ENCODE data around the gene ABCC2.
A peak's percentile ranks its signal among the peaks of the same experiment; 100 is the strongest.
"Not testable (repeated sequence)": the region's sequence is repeated elsewhere in the genome, so short reads cannot be mapped to it uniquely, and the experiment has no call there.

ABCC2 gene

DNA sequence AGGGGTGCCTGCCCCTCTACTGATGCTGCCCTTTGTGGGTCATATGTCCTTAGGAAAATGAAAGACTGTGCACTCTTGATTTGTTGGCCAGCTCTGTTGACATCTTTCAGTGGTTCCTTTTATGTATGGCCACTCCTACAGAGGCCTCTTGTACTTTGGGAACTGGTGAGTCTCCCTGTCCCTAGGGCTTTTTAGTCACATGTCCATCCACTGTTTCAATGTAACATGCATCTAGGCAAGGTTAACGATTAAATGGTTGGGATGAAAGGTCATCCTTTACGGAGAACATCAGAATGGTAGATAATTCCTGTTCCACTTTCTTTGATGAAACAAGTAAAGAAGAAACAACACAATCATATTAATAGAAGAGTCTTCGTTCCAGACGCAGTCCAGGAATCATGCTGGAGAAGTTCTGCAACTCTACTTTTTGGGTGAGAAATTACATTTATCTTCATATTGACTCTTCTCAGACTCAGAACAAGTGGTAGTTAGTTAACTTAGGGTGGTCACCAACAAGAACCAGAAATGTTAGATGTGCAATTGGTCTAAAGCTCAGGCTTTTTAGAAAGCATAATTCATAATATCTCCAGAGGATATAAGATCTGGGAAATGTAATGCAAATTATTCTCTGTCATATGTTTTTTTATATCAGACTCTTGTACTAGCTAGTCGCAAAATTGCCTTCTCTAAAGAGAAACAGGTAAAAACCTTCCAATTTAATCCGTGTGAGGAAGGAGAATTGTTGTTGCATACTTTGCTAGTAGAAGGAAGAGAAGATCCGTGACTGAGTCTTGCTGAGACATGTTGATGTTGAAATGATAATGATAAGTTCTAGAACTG lies at the start of gene ABCC2:
Gene ABCC2 (plus strand): TSS at position 194 of the 840 bp plus-strand sequence. CDS start 205 bp downstream, at position 399.
- no peaks in the 10 kb centered on the region for H3K9me3 ChIP-seq (ENCODE audit: control insufficient read depth in 1 of 2, low read length in 2 of 2)
- H3K4me1 ChIP-seq (ENCODE audit: control insufficient read depth in 1 of 2, insufficient read depth in 2 of 2, low read length in 2 of 2) = peaks cover 0 to 8% of the 10 kb centered on the region in 2 donors
- no peak within 1 kb of the TSS for H3K27ac ChIP-seq (ENCODE audit: low read length)
- no peak within 1 kb of the TSS for H3K4me3 ChIP-seq (ENCODE audit: low read depth in 1 of 2, low read length in 2 of 2)
- H3K36me3 ChIP-seq (ENCODE audit: control insufficient read depth in 1 of 2, insufficient read depth in 2 of 2, low read length in 2 of 2) = no peaks in the 10 kb centered on the region
- no peaks in the 10 kb centered on the region for H3K27me3 ChIP-seq (ENCODE audit: low read depth, low read length)

DNA sequence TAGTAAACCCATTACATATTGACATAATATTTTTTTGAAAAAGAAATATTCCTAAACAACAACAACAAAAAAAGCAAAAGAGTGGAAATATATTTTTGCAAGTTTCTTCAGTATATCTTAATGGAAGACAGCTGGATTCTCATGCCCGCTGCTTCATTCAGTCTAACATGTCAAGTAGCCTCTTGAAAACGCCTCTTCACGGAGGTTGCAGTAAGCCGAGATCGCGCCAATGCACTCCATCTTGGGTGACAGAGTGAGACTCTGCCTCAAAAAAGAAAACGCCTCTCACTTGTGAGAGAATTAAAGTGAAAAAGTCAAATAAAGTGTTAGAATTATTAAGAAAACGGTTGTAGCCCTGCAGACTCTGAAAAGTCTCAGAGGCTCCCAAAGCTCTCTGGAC lies 49.1 kb upstream of the ABCC2 start:
- peak overlapping the region in 1 of 2 donors; percentile 9 for H3K4me3 ChIP-seq (ENCODE audit: low read depth in 1 of 2, low read length in 2 of 2)
- peaks cover 6 to 14% of the 10 kb centered on the region in 2 donors for H3K4me1 ChIP-seq (ENCODE audit: control insufficient read depth in 1 of 2, insufficient read depth in 2 of 2, low read length in 2 of 2)
- H3K27ac ChIP-seq (ENCODE audit: low read length) = no peak overlapping the region
- H3K36me3 ChIP-seq (ENCODE audit: control insufficient read depth in 1 of 2, insufficient read depth in 2 of 2, low read length in 2 of 2) = peaks cover 9 to 13% of the 10 kb centered on the region in 2 donors
- H3K9me3 ChIP-seq (ENCODE audit: control insufficient read depth in 1 of 2, low read length in 2 of 2) = no peaks in the 10 kb centered on the region
- no peaks in the 10 kb centered on the region for H3K27me3 ChIP-seq (ENCODE audit: low read depth, low read length)

GRCh38 chr10:99734111-99734510 lies 48.3 kb upstream of the ABCC2 start:
- not testable (repeated sequence) for H3K4me3 ChIP-seq (ENCODE audit: low read depth in 1 of 2, low read length in 2 of 2)

DNA sequence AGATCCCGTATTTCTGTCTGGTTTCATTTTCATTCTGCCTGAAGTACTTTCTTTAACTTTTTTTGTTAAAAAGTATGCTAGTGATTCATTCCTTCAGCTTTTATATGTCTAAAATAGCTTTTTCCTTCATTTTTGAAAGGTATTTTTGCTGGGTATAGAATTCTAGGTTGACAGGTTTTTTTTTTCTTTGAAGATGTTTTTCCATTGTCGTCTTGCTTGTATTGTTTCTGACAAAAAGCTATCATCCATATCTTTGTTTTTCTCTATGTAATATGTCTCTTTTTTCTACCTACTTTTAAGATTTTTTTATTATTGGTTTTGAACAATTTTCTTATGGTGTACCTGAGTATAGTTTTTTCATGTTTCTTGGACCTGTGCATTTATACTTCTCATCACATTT lies 42.2 kb upstream of the ABCC2 start:
- Histone ChIP-seq H3K36me3 (ENCODE audit: control insufficient read depth in 1 of 2, insufficient read depth in 2 of 2, low read length in 2 of 2) (peaks cover 52 to 75% of the 10 kb centered on the region in 2 donors), H3K9me3 (ENCODE audit: control insufficient read depth in 1 of 2, low read length in 2 of 2) (peaks cover 9 to 16% of the 10 kb centered on the region in 2 donors)

More at GRCh38 chr10:99734111-99734510, 48.3 kb upstream of the ABCC2 start:
- Histone ChIP-seq H3K4me1 (ENCODE audit: control insufficient read depth in 1 of 2, insufficient read depth in 2 of 2, low read length in 2 of 2) (peaks cover 6 to 14% of the 10 kb centered on the region in 2 donors), H3K36me3 (ENCODE audit: control insufficient read depth in 1 of 2, insufficient read depth in 2 of 2, low read length in 2 of 2) (peaks cover 9 to 16% of the 10 kb centered on the region in 2 donors)
- H3K27me3 ChIP-seq (ENCODE audit: low read depth, low read length); H3K27ac ChIP-seq (ENCODE audit: low read length); H3K9me3 ChIP-seq (ENCODE audit: control insufficient read depth in 1 of 2, low read length in 2 of 2): not testable (repeated sequence)

GRCh38 chr10:99740933-99741559 lies 41.4 kb upstream of the ABCC2 start:
- H3K9me3 ChIP-seq (ENCODE audit: control insufficient read depth in 1 of 2, low read length in 2 of 2) = peaks cover 9 to 16% of the 10 kb centered on the region in 2 donors
- H3K4me3 ChIP-seq (ENCODE audit: low read depth in 1 of 2, low read length in 2 of 2) = peak overlapping the region in 1 of 2 donors; percentile 11
- H3K27ac ChIP-seq (ENCODE audit: low read length) = no peak overlapping the region
- peaks cover 0 to 4% of the 10 kb centered on the region in 2 donors for H3K4me1 ChIP-seq (ENCODE audit: control insufficient read depth in 1 of 2, insufficient read depth in 2 of 2, low read length in 2 of 2)
- H3K27me3 ChIP-seq (ENCODE audit: low read depth, low read length) = no peaks in the 10 kb centered on the region
- peaks cover 57 to 82% of the 10 kb centered on the region in 2 donors for H3K36me3 ChIP-seq (ENCODE audit: control insufficient read depth in 1 of 2, insufficient read depth in 2 of 2, low read length in 2 of 2)

More for the DNA sequence above, 42.2 kb upstream of the ABCC2 start:
- Histone ChIP-seq H3K27ac (ENCODE audit: low read length) (no peak overlapping the region), H3K27me3 (ENCODE audit: low read depth, low read length) (no peaks in the 10 kb centered on the region), H3K4me1 (ENCODE audit: control insufficient read depth in 1 of 2, insufficient read depth in 2 of 2, low read length in 2 of 2) (peaks cover 0 to 4% of the 10 kb centered on the region in 2 donors), H3K4me3 (ENCODE audit: low read depth in 1 of 2, low read length in 2 of 2) (peak overlapping the region in 1 of 2 donors; percentile 11)

- Histone ChIP-seq H3K9me3 (ENCODE audit: control insufficient read depth in 1 of 2, low read length in 2 of 2) (peaks cover 9 to 16% of the 10 kb centered on the region in 2 donors), H3K36me3 (ENCODE audit: control insufficient read depth in 1 of 2, insufficient read depth in 2 of 2, low read length in 2 of 2) (peaks cover 61 to 78% of the 10 kb centered on the region in 2 donors), H3K4me1 (ENCODE audit: control insufficient read depth in 1 of 2, insufficient read depth in 2 of 2, low read length in 2 of 2) (peaks cover 0 to 4% of the 10 kb centered on the region in 2 donors), H3K27ac (ENCODE audit: low read length) (no peak overlapping the region), H3K27me3 (ENCODE audit: low read depth, low read length) (no peaks in the 10 kb centered on the region), H3K4me3 (ENCODE audit: low read depth in 1 of 2, low read length in 2 of 2) (no peak overlapping the region)
These were observed 40.2 kb upstream of the ABCC2 start for GRCh38 chr10:99742254-99742653.

DNA sequence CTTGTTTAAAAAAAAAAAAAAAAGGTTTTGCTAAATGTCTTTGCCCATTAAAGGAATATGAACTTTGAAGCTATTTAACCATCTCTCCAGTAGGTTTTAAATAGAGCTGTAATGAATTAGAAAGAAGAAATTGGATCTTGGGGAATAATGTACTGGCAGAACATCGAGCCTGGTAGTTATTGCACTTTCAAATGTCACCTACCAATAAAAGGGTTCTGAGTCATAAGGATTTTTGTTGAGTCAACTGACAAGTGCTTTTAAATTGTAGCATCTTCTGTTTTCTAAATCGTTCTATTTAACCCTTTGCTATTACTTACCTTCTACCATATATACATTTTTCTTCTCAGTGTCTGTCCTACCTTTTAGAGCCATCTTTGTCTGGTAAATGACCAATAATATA lies 39.7 kb upstream of the ABCC2 start:
- H3K27ac ChIP-seq (ENCODE audit: low read length) = no peak overlapping the region
- no peak overlapping the region for H3K4me3 ChIP-seq (ENCODE audit: low read depth in 1 of 2, low read length in 2 of 2)
- H3K27me3 ChIP-seq (ENCODE audit: low read depth, low read length) = no peaks in the 10 kb centered on the region
- peaks cover 0 to 4% of the 10 kb centered on the region in 2 donors for H3K4me1 ChIP-seq (ENCODE audit: control insufficient read depth in 1 of 2, insufficient read depth in 2 of 2, low read length in 2 of 2)
- H3K36me3 ChIP-seq (ENCODE audit: control insufficient read depth in 1 of 2, insufficient read depth in 2 of 2, low read length in 2 of 2) = peaks cover 60 to 79% of the 10 kb centered on the region in 2 donors
- H3K9me3 ChIP-seq (ENCODE audit: control insufficient read depth in 1 of 2, low read length in 2 of 2) = peaks cover 9 to 16% of the 10 kb centered on the region in 2 donors

- Histone ChIP-seq H3K27me3 (ENCODE audit: low read depth, low read length) (no peaks in the 10 kb centered on the region), H3K4me3 (ENCODE audit: low read depth in 1 of 2, low read length in 2 of 2) (no peak overlapping the region), H3K4me1 (ENCODE audit: control insufficient read depth in 1 of 2, insufficient read depth in 2 of 2, low read length in 2 of 2) (peaks cover 0 to 4% of the 10 kb centered on the region in 2 donors), H3K9me3 (ENCODE audit: control insufficient read depth in 1 of 2, low read length in 2 of 2) (peaks cover 9 to 16% of the 10 kb centered on the region in 2 donors), H3K27ac (ENCODE audit: low read length) (no peak overlapping the region), H3K36me3 (ENCODE audit: control insufficient read depth in 1 of 2, insufficient read depth in 2 of 2, low read length in 2 of 2) (peaks cover 70 to 89% of the 10 kb centered on the region in 2 donors)
These were observed 38.6 kb upstream of the ABCC2 start for GRCh38 chr10:99743841-99744240.

DNA sequence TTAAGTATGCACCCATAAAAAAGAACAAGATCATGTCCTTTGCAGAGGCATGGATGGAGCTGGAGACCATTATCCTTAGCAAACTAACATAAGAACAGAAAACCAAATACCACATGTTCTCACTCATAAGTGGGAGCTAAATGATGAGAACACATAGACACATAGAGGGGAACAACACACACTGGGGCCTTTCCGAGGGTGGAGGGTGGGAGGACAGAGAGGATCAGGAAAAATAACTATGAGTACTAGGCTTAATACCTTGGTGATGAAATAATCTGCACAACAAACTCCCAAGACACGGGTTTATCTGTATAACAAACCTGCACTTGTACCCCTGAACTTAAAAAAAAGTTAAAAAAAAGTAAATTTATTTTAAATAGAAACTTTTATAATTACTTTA lies 36.3 kb upstream of the ABCC2 start:
- H3K27me3 ChIP-seq (ENCODE audit: low read depth, low read length); H3K4me3 ChIP-seq (ENCODE audit: low read depth in 1 of 2, low read length in 2 of 2); H3K4me1 ChIP-seq (ENCODE audit: control insufficient read depth in 1 of 2, insufficient read depth in 2 of 2, low read length in 2 of 2); H3K27ac ChIP-seq (ENCODE audit: low read length); H3K9me3 ChIP-seq (ENCODE audit: control insufficient read depth in 1 of 2, low read length in 2 of 2): not testable (repeated sequence)
- peaks cover 61 to 75% of the 10 kb centered on the region in 2 donors for H3K36me3 ChIP-seq (ENCODE audit: control insufficient read depth in 1 of 2, insufficient read depth in 2 of 2, low read length in 2 of 2)

DNA sequence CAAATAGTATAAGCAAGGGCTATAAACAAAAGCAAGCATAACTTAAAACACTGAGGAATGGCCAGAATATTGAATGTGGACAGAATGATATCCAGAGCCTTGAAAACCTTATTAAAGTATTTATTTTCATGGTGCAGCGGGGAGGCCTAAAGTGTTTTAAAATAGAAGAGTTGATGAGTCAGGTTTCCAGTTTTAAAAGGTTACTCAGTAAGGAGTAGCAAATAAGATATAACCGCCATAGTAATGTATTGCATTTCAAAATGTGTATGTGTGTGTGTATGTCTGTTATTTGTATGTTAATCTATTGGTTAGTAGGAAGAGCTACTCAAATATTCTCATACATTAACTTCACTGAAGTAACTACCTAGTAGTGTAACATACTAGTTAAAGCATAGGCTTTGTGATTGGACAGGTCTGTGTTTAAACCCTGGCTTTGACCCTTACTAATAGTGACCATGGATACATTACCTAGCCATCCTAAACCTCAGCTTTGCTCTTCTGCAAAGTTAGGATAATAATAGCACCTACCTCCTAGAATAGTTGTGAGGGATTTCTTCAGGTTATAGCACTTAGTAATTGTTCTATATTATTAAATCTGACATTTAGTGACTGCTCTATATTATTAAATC lies 33.5 kb upstream of the ABCC2 start:
- no peaks in the 10 kb centered on the region for H3K27me3 ChIP-seq (ENCODE audit: low read depth, low read length)
- H3K36me3 ChIP-seq (ENCODE audit: control insufficient read depth in 1 of 2, insufficient read depth in 2 of 2, low read length in 2 of 2) = peaks cover 43 to 68% of the 10 kb centered on the region in 2 donors
- H3K4me1 ChIP-seq (ENCODE audit: control insufficient read depth in 1 of 2, insufficient read depth in 2 of 2, low read length in 2 of 2) = no peaks in the 10 kb centered on the region
- H3K4me3 ChIP-seq (ENCODE audit: low read depth in 1 of 2, low read length in 2 of 2) = no peak overlapping the region
- no peaks in the 10 kb centered on the region for H3K9me3 ChIP-seq (ENCODE audit: control insufficient read depth in 1 of 2, low read length in 2 of 2)
- H3K27ac ChIP-seq (ENCODE audit: low read length) = no peak overlapping the region

DNA sequence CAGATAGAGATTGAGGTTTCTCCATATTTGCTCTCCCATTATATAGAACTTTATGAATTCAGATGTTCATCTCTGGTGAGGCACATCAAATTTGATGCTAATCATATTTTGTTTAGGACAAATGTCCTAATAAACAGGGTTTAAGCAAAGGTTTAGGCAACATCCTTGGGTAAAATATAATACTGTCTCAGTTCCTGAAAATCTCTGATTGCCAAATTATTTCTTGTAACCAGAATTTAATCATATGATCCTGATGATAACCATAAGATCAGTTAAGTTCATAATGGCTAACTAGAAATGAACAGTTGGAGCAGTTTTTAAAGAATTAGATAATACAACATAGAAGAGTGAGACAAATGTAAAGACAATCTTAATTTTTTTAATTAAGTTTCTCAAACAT lies 31.8 kb upstream of the ABCC2 start:
- H3K4me1 ChIP-seq (ENCODE audit: control insufficient read depth in 1 of 2, insufficient read depth in 2 of 2, low read length in 2 of 2) = no peaks in the 10 kb centered on the region
- no peaks in the 10 kb centered on the region for H3K27me3 ChIP-seq (ENCODE audit: low read depth, low read length)
- peaks cover 45 to 69% of the 10 kb centered on the region in 2 donors for H3K36me3 ChIP-seq (ENCODE audit: control insufficient read depth in 1 of 2, insufficient read depth in 2 of 2, low read length in 2 of 2)
- H3K4me3 ChIP-seq (ENCODE audit: low read depth in 1 of 2, low read length in 2 of 2) = no peak overlapping the region
- no peak overlapping the region for H3K27ac ChIP-seq (ENCODE audit: low read length)
- H3K9me3 ChIP-seq (ENCODE audit: control insufficient read depth in 1 of 2, low read length in 2 of 2) = no peaks in the 10 kb centered on the region
